GM18498 (cell line): ENCODE data around the gene TAS2R40.
A peak's percentile ranks its signal among the peaks of the same experiment; 100 is the strongest.
"Not testable (repeated sequence)": the region's sequence is repeated elsewhere in the genome, so short reads cannot be mapped to it uniquely, and the experiment has no call there.

Experiments used
- ATAC-seq: cut with Tn5 transposase; IDR thresholded peaks from one replicate; pipeline ENCODE4 v1.9.1; 2021; ENCODE audit warnings: mild to moderate bottlenecking, moderate library complexity; ENCODE audit not compliant: unreplicated experiment

The TAS2R40 gene

DNA sequence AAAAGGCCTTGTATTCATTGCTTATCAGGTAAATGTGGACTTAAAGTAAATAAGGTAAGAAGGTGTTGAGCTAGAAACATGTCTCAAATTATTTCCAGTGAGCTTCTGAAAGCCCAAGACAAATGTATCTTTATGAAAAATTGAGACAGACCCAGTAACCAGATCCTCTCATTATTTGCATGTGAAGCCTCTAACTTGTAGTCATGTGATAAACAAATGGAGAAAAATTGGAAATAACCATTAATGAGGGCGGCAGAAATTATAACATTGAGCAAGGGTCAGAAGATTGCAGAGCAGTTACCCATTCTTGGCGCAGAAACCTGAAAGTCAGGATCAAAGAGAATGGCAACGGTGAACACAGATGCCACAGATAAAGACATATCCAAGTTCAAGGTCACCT, at the start of gene TAS2R40:
Gene TAS2R40, plus strand, starts transcription at position 301 of the 400 bp plus-strand sequence. Its CDS starts 42 bp downstream, at position 343.
- ATAC-seq, result no peak

GRCh38 chr7:143172354-143172753, 49.5 kb upstream of the TAS2R40 start:
- ATAC-seq, result no peak

GRCh38 chr7:143176128-143176527, 45.7 kb upstream of the TAS2R40 start:
- no peak for ATAC-seq

- no peak for ATAC-seq
Measured at GRCh38 chr7:143177374-143178119, 44.3 kb upstream of the TAS2R40 start.

GRCh38 chr7:143180771-143181170, 41.1 kb upstream of the TAS2R40 start:
- ATAC-seq, result not testable (repeated sequence)

GRCh38 chr7:143181349-143181748, 40.5 kb upstream of the TAS2R40 start:
- no peak for ATAC-seq

DNA sequence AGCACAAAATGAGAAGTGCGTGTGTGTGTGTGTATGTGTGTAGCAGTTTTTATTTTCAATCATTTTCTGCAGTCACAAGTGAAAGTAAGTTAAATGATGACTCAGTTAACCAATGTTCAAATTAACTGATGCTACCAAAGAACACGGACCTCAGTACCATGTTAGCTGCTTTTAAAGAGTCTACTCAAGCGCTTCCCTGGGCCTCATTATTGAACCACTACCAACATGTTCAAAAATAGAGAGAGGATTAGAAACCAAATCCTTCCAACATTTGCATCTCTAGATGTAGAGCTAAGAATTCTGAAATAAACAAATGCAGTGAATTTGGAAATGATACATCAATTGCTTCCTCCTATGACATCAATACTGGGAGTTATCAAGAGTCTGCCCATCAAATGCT, 38.8 kb upstream of the TAS2R40 start, which contains the start of gene TAS2R39:
Gene TAS2R39, plus strand, starts transcription at position 396 of the 400 bp plus-strand sequence. Its CDS starts 0 bp downstream, at position 396.
- no peak for ATAC-seq

GRCh38 chr7:143185551-143185950, 36.3 kb upstream of the TAS2R40 start:
- ATAC-seq, result no peak

DNA sequence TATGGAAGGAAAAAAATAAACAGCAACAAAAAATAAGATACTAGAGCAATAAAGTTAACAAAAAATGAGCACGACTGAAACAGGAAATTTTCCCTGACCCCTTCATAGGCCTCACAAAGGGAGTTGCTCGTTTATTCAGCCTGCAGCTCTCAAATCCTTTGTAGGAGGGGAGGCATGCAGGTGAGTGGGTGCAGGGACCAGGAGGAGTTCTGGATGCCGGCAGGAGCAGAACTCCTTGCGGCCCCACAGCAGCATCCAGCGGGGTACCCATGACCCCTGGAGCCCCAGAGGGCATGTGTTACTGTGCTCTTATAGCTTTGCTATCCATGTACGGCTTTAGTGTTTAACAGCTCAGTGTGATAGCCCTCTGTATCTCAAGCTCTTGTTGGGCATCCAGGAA, 32.8 kb upstream of the TAS2R40 start:
- ATAC-seq, result no peak

- no peak for ATAC-seq
Measured at GRCh38 chr7:143193880-143194279, 28.0 kb upstream of the TAS2R40 start.

DNA sequence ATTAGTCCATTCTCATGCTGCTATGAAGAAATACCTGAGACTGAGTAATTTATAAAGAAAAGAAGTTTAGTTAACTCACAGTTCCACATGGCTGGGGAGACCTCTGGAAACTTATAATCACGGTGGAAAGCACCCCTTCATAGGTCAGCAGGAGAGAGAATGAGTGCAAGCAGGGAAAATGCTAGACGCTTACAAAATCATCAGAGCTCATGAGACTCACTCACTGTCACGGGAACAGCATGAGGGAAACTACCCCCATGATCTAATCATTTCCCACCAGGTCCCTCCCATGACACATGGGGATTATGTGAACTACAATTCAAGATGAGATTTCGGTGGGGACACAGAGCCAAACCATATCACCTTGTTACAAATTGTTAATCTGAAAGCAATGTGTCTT, 22.8 kb upstream of the TAS2R40 start:
- ATAC-seq, result peak; percentile 50

DNA sequence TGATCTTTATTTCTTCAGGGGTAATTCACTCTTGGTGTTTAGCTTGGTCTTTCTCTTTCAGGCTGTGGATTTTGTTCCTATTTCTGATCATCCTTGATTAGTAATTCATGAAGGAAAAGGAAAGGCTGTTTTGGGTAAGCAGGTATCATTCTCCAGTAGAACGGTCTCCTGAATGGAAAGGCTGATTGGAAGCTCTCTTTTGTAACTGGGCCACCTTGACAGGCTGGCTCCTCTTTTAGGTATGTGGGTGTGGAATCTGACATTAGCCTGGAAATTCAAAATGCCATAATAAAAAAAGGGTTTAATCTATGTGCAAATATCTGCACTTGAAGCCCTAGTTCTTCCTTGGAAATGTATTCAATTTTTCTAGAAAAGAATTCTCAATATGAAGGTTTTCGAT, 19.7 kb upstream of the TAS2R40 start:
- no peak for ATAC-seq

- ATAC-seq, result no peak
Measured at GRCh38 chr7:143203386-143203785, 18.5 kb upstream of the TAS2R40 start.

DNA sequence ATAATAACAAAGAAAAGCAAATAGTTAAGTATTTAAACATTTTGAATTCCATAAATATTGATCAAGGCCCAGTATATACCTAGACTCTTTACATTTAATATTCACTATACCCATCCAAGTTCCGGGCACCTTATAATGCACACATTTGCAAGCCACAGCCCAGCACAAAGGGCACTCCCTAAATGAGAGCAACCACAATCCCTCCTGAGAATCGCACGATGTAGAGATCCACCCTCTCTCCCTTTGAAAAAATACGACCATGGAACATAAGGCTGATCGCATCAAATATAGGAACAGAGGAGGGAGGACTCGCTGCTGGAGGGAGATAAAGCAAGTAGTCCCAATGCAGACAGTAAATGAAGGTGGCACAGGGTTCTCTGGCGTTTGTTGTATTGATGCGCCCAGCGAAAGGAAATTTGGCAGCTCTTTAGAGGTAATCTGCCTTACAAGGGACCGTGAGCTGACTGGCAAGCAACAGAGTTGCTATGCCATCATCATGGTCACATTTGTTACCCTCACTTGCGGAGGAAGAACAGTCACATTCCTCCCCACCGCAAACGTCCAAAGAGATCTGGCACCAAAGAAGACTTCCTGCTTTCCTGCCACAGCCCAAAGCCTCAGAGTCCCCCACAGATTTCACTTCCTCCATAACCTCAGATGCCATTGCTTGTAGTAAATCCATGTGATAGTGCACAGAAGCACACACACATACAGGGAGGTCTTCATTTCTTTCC, 16.1 kb upstream of the TAS2R40 start:
- ATAC-seq, result peak; percentile 87

DNA sequence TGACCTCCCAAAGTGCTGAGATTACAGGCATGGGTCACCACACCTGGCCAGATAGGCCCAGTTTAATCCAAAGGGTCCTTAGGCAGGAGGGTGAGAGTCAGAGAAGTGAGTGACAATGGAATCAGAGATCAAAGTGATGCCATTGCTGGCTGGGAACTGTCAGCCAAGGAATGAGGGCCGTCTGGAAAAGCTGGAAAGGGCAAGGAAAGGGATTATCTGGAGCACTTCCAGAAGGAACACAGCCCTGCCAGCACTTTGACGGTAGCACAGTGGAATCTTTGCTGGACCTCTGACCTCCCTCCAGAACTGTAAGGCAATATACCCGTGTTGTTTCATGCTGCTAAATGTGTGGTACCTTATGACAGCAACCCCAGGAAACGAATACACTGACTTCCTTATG, 11.3 kb upstream of the TAS2R40 start:
- no peak for ATAC-seq

DNA sequence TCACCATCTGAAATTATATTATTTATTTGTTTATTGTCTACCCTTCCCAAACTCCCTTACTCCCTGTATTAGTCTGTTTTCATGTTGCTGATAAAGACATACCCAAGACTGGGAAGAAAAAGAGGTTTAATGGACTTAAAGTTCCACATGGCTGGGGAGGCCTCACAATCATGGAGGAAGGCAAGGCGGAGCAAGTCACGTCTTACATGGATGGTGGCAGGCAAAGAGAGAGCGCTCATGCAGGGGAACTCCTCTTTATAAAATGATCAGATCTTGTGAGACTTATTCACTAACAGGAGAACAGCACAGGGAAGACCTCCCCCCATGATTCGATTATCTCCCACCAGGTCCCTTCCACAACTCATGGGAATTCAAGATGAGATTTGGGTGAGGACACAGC, 8.4 kb upstream of the TAS2R40 start:
- ATAC-seq, result not testable (repeated sequence)

- peak; percentile 91 for ATAC-seq
Measured at GRCh38 chr7:143214789-143215679, 6.8 kb upstream of the TAS2R40 start.

GRCh38 chr7:143216151-143216550, 5.7 kb upstream of the TAS2R40 start:
- ATAC-seq, result no peak

GRCh38 chr7:143216686-143217085, 5.2 kb upstream of the TAS2R40 start:
- no peak for ATAC-seq

DNA sequence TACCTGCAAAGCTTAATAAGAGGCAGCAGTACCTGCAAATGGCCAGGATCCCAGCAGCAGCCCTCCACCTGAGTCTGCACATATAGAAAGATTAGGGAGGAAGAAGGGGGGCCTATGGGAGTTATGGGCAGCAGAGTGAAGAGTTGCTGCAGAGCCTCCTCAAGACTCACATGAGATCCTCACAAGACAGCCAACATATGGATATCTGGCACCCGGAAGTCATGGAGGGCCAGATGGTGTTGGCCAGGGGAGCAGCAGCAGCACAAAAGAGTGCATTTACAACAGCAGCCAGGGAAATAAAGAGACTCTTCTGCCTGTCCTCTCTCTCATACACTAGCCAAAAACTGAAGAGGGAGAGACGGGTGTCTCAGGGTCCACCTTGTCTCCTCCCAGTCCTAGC, 4.0 kb upstream of the TAS2R40 start:
- no peak for ATAC-seq

DNA sequence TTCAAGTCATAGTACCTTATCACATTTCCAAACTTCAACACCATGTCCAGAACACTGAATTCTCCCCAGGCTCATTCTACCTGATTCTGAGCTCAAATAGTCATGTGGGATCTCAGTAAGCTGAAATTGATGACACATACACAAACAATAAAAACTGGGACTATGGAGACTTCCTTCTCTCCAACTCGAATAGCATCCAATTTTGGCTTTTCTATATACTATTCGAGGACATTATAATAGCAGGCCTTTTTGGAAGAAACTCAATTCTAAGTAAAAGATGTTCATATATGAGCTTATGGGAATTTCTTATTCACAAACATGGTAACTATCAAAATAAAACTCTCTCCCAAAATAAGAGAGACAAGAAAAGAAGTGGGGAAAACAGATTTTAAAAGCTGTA, 551 bp upstream of the TAS2R40 start:
- no peak for ATAC-seq
